ENCODE results near the gene OGFOD3. TPM values are rescaled to one million over a fixed set of nuclear protein-coding genes. Genes with fewer than 3 reads are reported as not detected.

OGFOD3 gene
- total RNA-seq, 1 donor from 2014 or later = 27.1 TPM

- H3K27ac ChIP-seq = no peak overlapping the region
- peaks cover 43% of the 10 kb centered on the region for H3K36me3 ChIP-seq
- intact Hi-C loops (cut with DNase I) = no loop called here
- ATAC-seq (no peak), DNase-seq (no peak)
- no peak overlapping the region for H3K4me3 ChIP-seq
- TF ChIP-seq, protein P1, sequence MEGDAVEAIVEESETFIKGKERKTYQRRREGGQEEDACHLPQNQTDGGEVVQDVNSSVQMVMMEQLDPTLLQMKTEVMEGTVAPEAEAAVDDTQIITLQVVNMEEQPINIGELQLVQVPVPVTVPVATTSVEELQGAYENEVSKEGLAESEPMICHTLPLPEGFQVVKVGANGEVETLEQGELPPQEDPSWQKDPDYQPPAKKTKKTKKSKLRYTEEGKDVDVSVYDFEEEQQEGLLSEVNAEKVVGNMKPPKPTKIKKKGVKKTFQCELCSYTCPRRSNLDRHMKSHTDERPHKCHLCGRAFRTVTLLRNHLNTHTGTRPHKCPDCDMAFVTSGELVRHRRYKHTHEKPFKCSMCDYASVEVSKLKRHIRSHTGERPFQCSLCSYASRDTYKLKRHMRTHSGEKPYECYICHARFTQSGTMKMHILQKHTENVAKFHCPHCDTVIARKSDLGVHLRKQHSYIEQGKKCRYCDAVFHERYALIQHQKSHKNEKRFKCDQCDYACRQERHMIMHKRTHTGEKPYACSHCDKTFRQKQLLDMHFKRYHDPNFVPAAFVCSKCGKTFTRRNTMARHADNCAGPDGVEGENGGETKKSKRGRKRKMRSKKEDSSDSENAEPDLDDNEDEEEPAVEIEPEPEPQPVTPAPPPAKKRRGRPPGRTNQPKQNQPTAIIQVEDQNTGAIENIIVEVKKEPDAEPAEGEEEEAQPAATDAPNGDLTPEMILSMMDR (IDR thresholded peaks at IDR 0.05) = no peak
- no peaks in the 10 kb centered on the region for H3K27me3 ChIP-seq (ENCODE audit: low read depth)
- H3K4me1 ChIP-seq = peaks cover 5% of the 10 kb centered on the region
- H3K9me3 ChIP-seq = no peaks in the 10 kb centered on the region
Measured at GRCh38 chr17:82438401-82439193, 20.2 kb upstream of the OGFOD3 start.

GRCh38 chr17:82437325-82437668 lies 18.9 kb upstream of the OGFOD3 start:
- DNase-seq = no peak
- peaks cover 31% of the 10 kb centered on the region for H3K36me3 ChIP-seq

GRCh38 chr17:82436601-82437324 lies 18.4 kb upstream of the OGFOD3 start:
- intact Hi-C loops (cut with DNase I) = no loop called here
- peaks cover 5% of the 10 kb centered on the region for H3K4me1 ChIP-seq
- ATAC-seq (no peak), DNase-seq (no peak)
- no peak overlapping the region for H3K4me3 ChIP-seq
- H3K9me3 ChIP-seq = no peaks in the 10 kb centered on the region
- H3K27ac ChIP-seq = no peak overlapping the region
- TF ChIP-seq, protein P1 (IDR thresholded peaks at IDR 0.05) = no peak
- peaks cover 25% of the 10 kb centered on the region for H3K36me3 ChIP-seq
- H3K27me3 ChIP-seq (ENCODE audit: low read depth) = no peaks in the 10 kb centered on the region

More at GRCh38 chr17:82437325-82437668, 18.9 kb upstream of the OGFOD3 start:
- ATAC-seq = no peak
- H3K9me3 ChIP-seq = no peaks in the 10 kb centered on the region
- TF ChIP-seq, protein P1 (IDR thresholded peaks at IDR 0.05) = no peak
- intact Hi-C loops (cut with DNase I) = no loop called here
- H3K4me1 ChIP-seq = peaks cover 5% of the 10 kb centered on the region
- no peak overlapping the region for H3K4me3 ChIP-seq
- H3K27ac ChIP-seq = no peak overlapping the region
- no peaks in the 10 kb centered on the region for H3K27me3 ChIP-seq (ENCODE audit: low read depth)

DNA sequence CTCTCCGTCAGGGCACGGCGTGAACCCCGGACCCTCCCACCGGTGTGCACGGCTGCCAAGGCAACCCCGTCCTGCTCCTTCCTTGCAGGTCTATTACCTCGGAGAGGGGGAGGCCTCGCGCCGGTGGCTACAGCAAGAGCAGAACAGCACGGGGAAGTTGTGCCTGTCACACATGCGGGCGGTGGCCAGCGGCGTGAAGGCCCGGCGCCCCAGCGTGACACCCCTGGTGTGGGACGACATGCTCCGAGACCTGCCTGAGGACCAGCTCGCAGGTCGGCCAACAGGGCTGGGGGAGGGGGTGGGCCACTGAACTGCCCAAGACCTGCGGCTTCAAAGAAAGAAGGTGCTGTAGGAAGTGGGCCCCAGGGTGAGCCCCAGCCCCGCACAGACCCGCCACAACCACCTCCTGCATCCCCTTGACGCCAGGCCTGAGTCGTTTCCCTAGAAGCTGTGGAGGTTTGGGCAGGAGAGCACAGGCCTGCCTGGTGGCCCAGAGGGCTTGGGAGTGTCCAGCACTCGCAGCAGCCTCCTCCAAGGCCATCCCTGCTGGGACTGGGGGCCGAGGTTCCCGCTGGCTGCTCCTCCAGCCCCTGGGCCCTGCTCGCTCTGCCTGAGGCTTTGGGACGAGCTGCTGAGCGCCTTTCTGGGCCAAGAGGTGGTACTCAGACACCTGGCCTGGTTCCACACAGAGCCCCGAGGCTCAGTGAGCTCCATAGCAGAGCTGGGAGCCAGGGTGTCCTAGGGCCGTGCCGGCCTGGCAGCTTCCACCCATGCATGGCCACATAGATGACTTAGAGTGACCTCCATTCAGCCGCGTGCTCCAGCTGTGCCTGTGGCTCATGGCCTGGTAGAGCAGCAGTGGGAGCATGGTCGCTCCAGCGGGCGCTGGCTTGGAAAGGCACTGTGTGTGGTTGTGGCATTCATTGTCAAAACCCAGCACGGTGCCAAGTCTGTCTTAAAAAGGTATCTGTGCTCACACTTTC lies 17.5 kb upstream of the OGFOD3 start:
- TF ChIP-seq, protein P1 (IDR thresholded peaks at IDR 0.05) = no peak
- intact Hi-C loops (cut with DNase I) = no loop called here
- H3K4me3 ChIP-seq = no peak overlapping the region
- H3K9me3 ChIP-seq = no peaks in the 10 kb centered on the region
- no peak for ATAC-seq
- H3K27ac ChIP-seq = no peak overlapping the region
- no peaks in the 10 kb centered on the region for H3K27me3 ChIP-seq (ENCODE audit: low read depth)
- peaks cover 5% of the 10 kb centered on the region for H3K4me1 ChIP-seq
- H3K36me3 ChIP-seq = peaks cover 22% of the 10 kb centered on the region
- no peak for DNase-seq

DNA sequence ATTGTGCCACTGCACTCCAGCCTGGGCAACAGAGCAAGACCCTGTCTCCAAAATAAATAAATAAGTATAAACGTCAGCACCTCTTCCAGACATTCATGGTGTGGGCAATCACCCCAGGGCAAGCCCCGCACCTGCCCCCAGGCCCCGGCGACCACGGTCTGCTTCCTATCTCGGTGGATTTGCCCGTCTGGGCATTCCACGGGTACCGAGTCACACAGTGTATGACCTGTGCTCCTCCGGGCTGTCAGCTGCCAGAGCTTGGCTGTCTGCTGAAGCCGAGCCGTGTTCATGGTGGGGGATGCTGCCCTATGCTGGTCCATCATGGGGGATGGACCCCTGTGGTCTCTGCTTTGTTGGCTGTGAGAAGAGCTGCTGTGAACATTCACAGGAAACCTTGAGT lies 16.7 kb upstream of the OGFOD3 start:
- H3K9me3 ChIP-seq = no peaks in the 10 kb centered on the region
- intact Hi-C loops (cut with DNase I) = no loop called here
- peaks cover 22% of the 10 kb centered on the region for H3K36me3 ChIP-seq
- H3K27me3 ChIP-seq (ENCODE audit: low read depth) = no peaks in the 10 kb centered on the region
- ATAC-seq = no peak
- H3K4me1 ChIP-seq = no peaks in the 10 kb centered on the region
- no peak for DNase-seq
- no peak overlapping the region for H3K27ac ChIP-seq
- TF ChIP-seq, protein P1 (IDR thresholded peaks at IDR 0.05) = no peak
- no peak overlapping the region for H3K4me3 ChIP-seq

Measured in lower lobe of right lung (tissue), 2 donors.